Body of pancreas (tissue), 4 donors: ENCODE data around the gene HELT.

ENCODE experiments used
- CTCF ChIP-seq, 7 experiments: fragments of 450-650 bp in 4 of 7; fragments of 200-600 bp in 3 of 7; sonication (generic) in 3 of 7; IDR thresholded peaks; one replicate each; pipeline ENCODE4 v1.5.1; 2016 to 2019; ENCODE audit warnings: antibody characterized with exemption in 7 of 7
- POLR2A ChIP-seq, 3 donors: fragments of 450-650 bp; IDR thresholded peaks; one replicate each; pipeline ENCODE4 v1.6.1; 2016; ENCODE audit warnings: antibody characterized with exemption in 3 of 3, mild to moderate bottlenecking in 2 of 3

- TF ChIP-seq POLR2A (IDR thresholded peaks at IDR 0.05) = no peak
- TF ChIP-seq CTCF (IDR thresholded peaks at IDR 0.05) = no peak
Observed at GRCh38 chr4:184978211-184978610, 40.1 kb upstream of the HELT start.
